ENCODE data around the gene AUP1. TPM values are rescaled to one million over a fixed set of nuclear protein-coding genes. Genes with fewer than 3 reads are reported as not detected.
A peak's percentile ranks its signal among the peaks of the same experiment; 100 is the strongest.

Gene AUP1
- total and polyA plus RNA-seq, 2 of the 4 experiments (the other 2 are of a cell fraction): 47.5 to 100.0 TPM

GRCh38 chr2:74576863-74577229, 47.3 kb upstream of the AUP1 start:
- peak overlapping the region; percentile 91 for H3K4ac ChIP-seq (ENCODE audit: low read depth, low read length)
- TF ChIP-seq CTCF (conservative IDR thresholded peaks at IDR 0.05; ENCODE audit: low read depth, low read length) (peak; percentile 36), NFE2L2 (IDR thresholded peaks at IDR 0.05; ENCODE audit: low read depth, low read length) (no peak), RAD21 (IDR thresholded peaks at IDR 0.05; ENCODE audit: low read length) (peak; percentile 30), MAFK (IDR thresholded peaks at IDR 0.05; ENCODE audit: low read depth, low read length) (no peak), CEBPB (IDR thresholded peaks at IDR 0.05; ENCODE audit: low read depth, low read length) (peak; percentile 59)
- no peak overlapping the region; the same call in 1 of the 2 replicates for H3K9ac ChIP-seq (ENCODE audit: low read depth, low read length)
- peak overlapping the region; percentile 98 for H2BK5ac ChIP-seq (ENCODE audit: low read depth, low read length, poor library complexity, severe bottlenecking)
- H3K27ac ChIP-seq (ENCODE audit: insufficient read depth, low read length): peak overlapping the region; percentile 84
- no peak overlapping the region for H3K4me3 ChIP-seq (ENCODE audit: insufficient read depth, low read depth, low read length)
- intact Hi-C loops (cut with micrococcal nuclease) (loop anchor here (2.0 to 5.0 kb wide), 2 partner anchors 48 to 325 kb away; partner anchors contain the start of genes AUP1 and HTRA2), dilution Hi-C loops (cut with HindIII; ENCODE audit: low sequenced_read_pairs, unreplicated experiment) (no loop called here), in situ Hi-C loops (cut with MboI; ENCODE audit: low sequenced_read_pairs) (loop anchor here (5.0 kb wide), 1 partner anchor 95 kb away; the partner anchor contains the start of genes CCDC142 and TTC31)
- no peaks in the 10 kb centered on the region for H3K36me3 ChIP-seq (ENCODE audit: control insufficient read depth, insufficient read depth, low read length)
- H3K56ac ChIP-seq (ENCODE audit: extremely low read depth, insufficient read depth, low read length): peak overlapping the region; percentile 55; the same call in 1 of the 2 replicates
- no peaks in the 10 kb centered on the region for H4K20me1 ChIP-seq (ENCODE audit: insufficient read depth, low read length)
- no peaks in the 10 kb centered on the region for H3K9me3 ChIP-seq (ENCODE audit: control insufficient read depth, insufficient read depth, low read length)
- ChIA-PET POLR2A (ENCODE audit: unreplicated experiment) (interaction anchor here (0.6 kb wide), 1 partner anchor 64 kb away, joined by 11 read pairs; no protein-coding TSS in a partner anchor), CTCF (interaction anchor here (0.9 to 1.1 kb wide), 4 partner anchors 8 to 95 kb away, joined by 3 to 4 read pairs (median 4); partner anchors contain the start of genes CCDC142 and TTC31)
- H2BK120ac ChIP-seq (ENCODE audit: low read depth, low read length): peak overlapping the region; percentile 90
- ATAC-seq (ENCODE audit: low read depth): peak; percentile 47
- no peaks in the 10 kb centered on the region for H3K27me3 ChIP-seq (ENCODE audit: control insufficient read depth, insufficient read depth, low read length)
- DNase-seq: peak; percentile 90
- H4K91ac ChIP-seq (ENCODE audit: insufficient read depth, low read depth, low read length): peak overlapping the region; percentile 82
- peak overlapping the region; percentile 84; the same call in 1 of the 2 replicates for H3K18ac ChIP-seq (ENCODE audit: low read depth, low read length)
- no peak overlapping the region for H2AK9ac ChIP-seq (replicated peaks; ENCODE audit: low read depth, low read length, poor library complexity)
- peak overlapping the region; percentile 87 for H3K23ac ChIP-seq (ENCODE audit: low read depth, low read length)
- peak overlapping the region; percentile 27; the same call in 1 of the 2 replicates for H3K4me2 ChIP-seq (ENCODE audit: low read depth, low read length)
- no TSS peak for BruUV-seq (replicated peaks)
- no peaks in the 10 kb centered on the region for H3K79me1 ChIP-seq (ENCODE audit: low read depth in 1 of 2, low read length in 2 of 2)
- WGBS, 2 experiments (ENCODE audit: extremely low coverage in 2 of 2, insufficient read length in 1 of 2): no CpG with 5 or more reads among the region's 1 CpG
- H2AK5ac ChIP-seq (ENCODE audit: low read depth, low read length): peak overlapping the region; percentile 82; the same call in 1 of the 2 replicates
- peaks cover 22% of the 10 kb centered on the region; the same call in 1 of the 2 replicates for H3K9me1 ChIP-seq (ENCODE audit: insufficient read depth, low read length)
- H3K4me1 ChIP-seq (ENCODE audit: control insufficient read depth, insufficient read depth, low read length): peaks cover 21% of the 10 kb centered on the region
- H3K14ac ChIP-seq (replicated peaks; ENCODE audit: low read depth, low read length): peak overlapping the region; percentile 85
- peak overlapping the region; percentile 85 for H2BK20ac ChIP-seq (ENCODE audit: low read depth, low read length)
- H4K5ac ChIP-seq (ENCODE audit: low read depth, low read length): peak overlapping the region; percentile 27; the same call in 1 of the 2 replicates
- H2AFZ ChIP-seq (replicated peaks; ENCODE audit: low read length, poor library complexity): peak overlapping the region; percentile 3
- H2BK15ac ChIP-seq (ENCODE audit: low read depth, low read length): peak overlapping the region; percentile 75
- peak overlapping the region; percentile 45 to 81; a peak in 3 of 4 replicates for H4K8ac ChIP-seq (ENCODE audit: low read depth in 2 of 2, low read length in 2 of 2)

Data from IMR-90 (cell line).